ENCODE data around the gene TNS3. TPM values are rescaled to one million over a fixed set of nuclear protein-coding genes. Genes with fewer than 3 reads are reported as not detected.

Gene TNS3
- total RNA-seq, 1 donor from 2014 or later, result 89.8 TPM

GRCh38 chr7:47622946-47623640 lies 41.2 kb upstream of the TNS3 start:
- DNase-seq (ENCODE audit: low spot score in 2 of 2), result peak in 1 of 2 donors; percentile 76
- no peaks in the 10 kb centered on the region for H3K36me3 ChIP-seq
- H3K9me3 ChIP-seq, result no peaks in the 10 kb centered on the region
- peaks cover 9 to 33% of the 10 kb centered on the region in 2 donors for H3K4me1 ChIP-seq
- no peak for TF ChIP-seq CTCF (IDR thresholded peaks at IDR 0.05)
- intact Hi-C loops (cut with DNase I), result no loop called here
- H3K27me3 ChIP-seq, result no peaks in the 10 kb centered on the region
- peak overlapping the region; percentile 54 to 85 for H3K27ac ChIP-seq
- no peak overlapping the region for H3K4me3 ChIP-seq

GRCh38 chr7:47622586-47622945 lies 40.7 kb upstream of the TNS3 start:
- Histone ChIP-seq H3K27ac (peak overlapping the region; percentile 54 to 85), H3K36me3 (no peaks in the 10 kb centered on the region), H3K4me3 (no peak overlapping the region), H3K27me3 (no peaks in the 10 kb centered on the region), H3K9me3 (no peaks in the 10 kb centered on the region), H3K4me1 (peaks cover 9 to 29% of the 10 kb centered on the region in 2 donors)
- DNase-seq (ENCODE audit: low spot score in 2 of 2), result no peak
- no peak for TF ChIP-seq CTCF (IDR thresholded peaks at IDR 0.05)
- intact Hi-C loops (cut with DNase I), result no loop called here

GRCh38 chr7:47621979-47622561 lies 40.2 kb upstream of the TNS3 start:
- Histone ChIP-seq H3K4me1 (peaks cover 9 to 28% of the 10 kb centered on the region in 2 donors), H3K27ac (peak overlapping the region; percentile 54 to 85), H3K4me3 (no peak overlapping the region), H3K27me3 (no peaks in the 10 kb centered on the region), H3K36me3 (no peaks in the 10 kb centered on the region), H3K9me3 (no peaks in the 10 kb centered on the region)
- TF ChIP-seq CTCF (IDR thresholded peaks at IDR 0.05), result no peak
- DNase-seq (ENCODE audit: low spot score in 2 of 2), result no peak
- intact Hi-C loops (cut with DNase I), result no loop called here

- no peak overlapping the region for H3K4me3 ChIP-seq
- intact Hi-C loops (cut with DNase I), result no loop called here
- H3K9me3 ChIP-seq, result no peaks in the 10 kb centered on the region
- peak overlapping the region; percentile 54 to 85 for H3K27ac ChIP-seq
- TF ChIP-seq CTCF (IDR thresholded peaks at IDR 0.05), result no peak
- no peaks in the 10 kb centered on the region for H3K36me3 ChIP-seq
- peaks cover 9 to 28% of the 10 kb centered on the region in 2 donors for H3K4me1 ChIP-seq
- DNase-seq (ENCODE audit: low spot score in 2 of 2), result no peak
- H3K27me3 ChIP-seq, result no peaks in the 10 kb centered on the region
Observed at GRCh38 chr7:47621347-47621746, 39.4 kb upstream of the TNS3 start.

GRCh38 chr7:47619806-47620205 lies 37.9 kb upstream of the TNS3 start:
- peaks cover 9 to 28% of the 10 kb centered on the region in 2 donors for H3K4me1 ChIP-seq
- no peaks in the 10 kb centered on the region for H3K27me3 ChIP-seq
- intact Hi-C loops (cut with DNase I), result no loop called here
- no peak overlapping the region for H3K4me3 ChIP-seq
- H3K9me3 ChIP-seq, result no peaks in the 10 kb centered on the region
- no peak for TF ChIP-seq CTCF (IDR thresholded peaks at IDR 0.05)
- no peak overlapping the region for H3K27ac ChIP-seq
- no peak for DNase-seq (ENCODE audit: low spot score in 2 of 2)
- H3K36me3 ChIP-seq, result no peaks in the 10 kb centered on the region

Data from ascending aorta (tissue), 2 donors.